ENCODE measurements around the gene OR10H4.

- no peak for TF ChIP-seq EZH2 (IDR thresholded peaks at IDR 0.05)
- no peak for TF ChIP-seq POLR2AphosphoS5 (IDR thresholded peaks at IDR 0.05; ENCODE audit: borderline replicate concordance, low read depth, low read length)
Measured at GRCh38 chr19:15989889-15990288, 41.1 kb downstream of the OR10H4 start.
